ENCODE data around the gene AGAP2.

AGAP2 gene

DNA sequence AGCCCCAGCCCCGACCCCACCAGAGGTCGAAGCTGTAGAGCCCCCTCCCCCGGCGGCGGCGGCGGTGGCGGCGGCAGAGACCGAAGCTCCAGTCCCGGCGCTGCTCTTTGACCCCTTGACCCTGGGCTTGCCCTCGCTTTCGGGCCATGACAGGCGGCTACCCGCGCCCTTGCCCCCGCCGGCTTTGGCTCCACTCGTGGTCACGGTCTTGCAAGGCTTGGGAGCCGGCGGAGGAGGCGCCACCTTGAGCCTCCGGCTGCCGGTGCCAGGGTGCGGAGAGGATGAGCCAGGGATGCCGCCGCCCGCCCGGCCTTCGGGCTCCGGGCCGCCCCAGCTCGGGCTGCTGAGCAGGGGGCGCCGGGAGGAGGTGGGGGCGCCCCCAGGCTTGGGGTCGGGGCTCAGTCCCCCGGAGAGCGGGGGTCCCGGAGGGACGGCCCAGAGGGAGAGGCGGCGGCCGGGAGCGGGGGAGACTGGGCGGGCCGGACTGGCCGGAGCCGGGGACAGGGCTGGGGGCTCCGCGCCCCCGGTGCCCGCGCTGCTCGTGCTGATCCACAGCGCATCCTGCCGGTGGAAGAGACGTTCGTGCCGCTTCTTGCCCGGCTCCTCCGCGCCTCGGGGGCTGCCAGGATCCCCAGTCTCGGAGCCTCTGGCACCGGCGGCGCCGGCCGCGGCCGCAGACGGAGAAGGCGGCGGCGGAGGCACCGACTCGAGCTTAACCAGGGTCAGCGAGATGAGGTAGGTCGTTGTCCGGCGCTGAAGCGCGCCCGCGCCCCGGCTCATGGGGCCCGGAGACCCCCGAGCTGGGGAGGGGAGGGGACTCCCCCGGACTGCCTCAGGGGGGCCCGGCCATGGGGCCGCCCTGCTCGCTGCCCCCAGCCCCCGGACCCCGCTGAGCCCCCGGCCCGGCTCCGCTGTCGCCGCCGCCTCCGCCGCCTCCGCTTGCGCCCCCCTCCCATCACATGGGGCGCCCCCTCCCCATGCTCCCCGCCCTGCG, 778 bp downstream of the AGAP2 start (continued):
- TF ChIP-seq, protein P1, sequence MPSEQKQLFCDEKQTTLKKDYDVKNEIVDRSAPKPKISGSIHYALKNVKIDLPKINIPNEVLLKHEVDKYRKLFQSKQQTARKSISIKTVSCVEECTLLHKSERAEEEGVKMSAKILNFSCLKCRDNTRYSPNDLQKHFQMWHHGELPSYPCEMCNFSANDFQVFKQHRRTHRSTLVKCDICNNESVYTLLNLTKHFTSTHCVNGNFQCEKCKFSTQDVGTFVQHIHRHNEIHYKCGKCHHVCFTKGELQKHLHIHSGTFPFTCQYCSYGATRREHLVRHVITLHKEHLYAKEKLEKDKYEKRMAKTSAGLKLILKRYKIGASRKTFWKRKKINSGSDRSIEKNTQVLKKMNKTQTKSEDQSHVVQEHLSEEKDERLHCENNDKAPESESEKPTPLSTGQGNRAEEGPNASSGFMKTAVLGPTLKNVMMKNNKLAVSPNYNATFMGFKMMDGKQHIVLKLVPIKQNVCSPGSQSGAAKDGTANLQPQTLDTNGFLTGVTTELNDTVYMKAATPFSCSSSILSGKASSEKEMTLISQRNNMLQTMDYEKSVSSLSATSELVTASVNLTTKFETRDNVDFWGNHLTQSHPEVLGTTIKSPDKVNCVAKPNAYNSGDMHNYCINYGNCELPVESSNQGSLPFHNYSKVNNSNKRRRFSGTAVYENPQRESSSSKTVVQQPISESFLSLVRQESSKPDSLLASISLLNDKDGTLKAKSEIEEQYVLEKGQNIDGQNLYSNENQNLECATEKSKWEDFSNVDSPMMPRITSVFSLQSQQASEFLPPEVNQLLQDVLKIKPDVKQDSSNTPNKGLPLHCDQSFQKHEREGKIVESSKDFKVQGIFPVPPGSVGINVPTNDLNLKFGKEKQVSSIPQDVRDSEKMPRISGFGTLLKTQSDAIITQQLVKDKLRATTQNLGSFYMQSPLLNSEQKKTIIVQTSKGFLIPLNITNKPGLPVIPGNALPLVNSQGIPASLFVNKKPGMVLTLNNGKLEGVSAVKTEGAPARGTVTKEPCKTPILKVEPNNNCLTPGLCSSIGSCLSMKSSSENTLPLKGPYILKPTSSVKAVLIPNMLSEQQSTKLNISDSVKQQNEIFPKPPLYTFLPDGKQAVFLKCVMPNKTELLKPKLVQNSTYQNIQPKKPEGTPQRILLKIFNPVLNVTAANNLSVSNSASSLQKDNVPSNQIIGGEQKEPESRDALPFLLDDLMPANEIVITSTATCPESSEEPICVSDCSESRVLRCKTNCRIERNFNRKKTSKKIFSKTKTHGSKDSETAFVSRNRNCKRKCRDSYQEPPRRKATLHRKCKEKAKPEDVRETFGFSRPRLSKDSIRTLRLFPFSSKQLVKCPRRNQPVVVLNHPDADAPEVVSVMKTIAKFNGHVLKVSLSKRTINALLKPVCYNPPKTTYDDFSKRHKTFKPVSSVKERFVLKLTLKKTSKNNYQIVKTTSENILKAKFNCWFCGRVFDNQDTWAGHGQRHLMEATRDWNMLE (tag by site-specific recombination; conservative IDR thresholded peaks at IDR 0.05; ENCODE audit: low read depth): no peak
- TF ChIP-seq, protein P2, sequence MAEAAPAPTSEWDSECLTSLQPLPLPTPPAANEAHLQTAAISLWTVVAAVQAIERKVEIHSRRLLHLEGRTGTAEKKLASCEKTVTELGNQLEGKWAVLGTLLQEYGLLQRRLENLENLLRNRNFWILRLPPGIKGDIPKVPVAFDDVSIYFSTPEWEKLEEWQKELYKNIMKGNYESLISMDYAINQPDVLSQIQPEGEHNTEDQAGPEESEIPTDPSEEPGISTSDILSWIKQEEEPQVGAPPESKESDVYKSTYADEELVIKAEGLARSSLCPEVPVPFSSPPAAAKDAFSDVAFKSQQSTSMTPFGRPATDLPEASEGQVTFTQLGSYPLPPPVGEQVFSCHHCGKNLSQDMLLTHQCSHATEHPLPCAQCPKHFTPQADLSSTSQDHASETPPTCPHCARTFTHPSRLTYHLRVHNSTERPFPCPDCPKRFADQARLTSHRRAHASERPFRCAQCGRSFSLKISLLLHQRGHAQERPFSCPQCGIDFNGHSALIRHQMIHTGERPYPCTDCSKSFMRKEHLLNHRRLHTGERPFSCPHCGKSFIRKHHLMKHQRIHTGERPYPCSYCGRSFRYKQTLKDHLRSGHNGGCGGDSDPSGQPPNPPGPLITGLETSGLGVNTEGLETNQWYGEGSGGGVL (tag by site-specific recombination; IDR thresholded peaks at IDR 0.05): 0 out of 2 replicates have a peak, but pooled peaks have one; percentile 6
- TF ChIP-seq, protein P3, sequence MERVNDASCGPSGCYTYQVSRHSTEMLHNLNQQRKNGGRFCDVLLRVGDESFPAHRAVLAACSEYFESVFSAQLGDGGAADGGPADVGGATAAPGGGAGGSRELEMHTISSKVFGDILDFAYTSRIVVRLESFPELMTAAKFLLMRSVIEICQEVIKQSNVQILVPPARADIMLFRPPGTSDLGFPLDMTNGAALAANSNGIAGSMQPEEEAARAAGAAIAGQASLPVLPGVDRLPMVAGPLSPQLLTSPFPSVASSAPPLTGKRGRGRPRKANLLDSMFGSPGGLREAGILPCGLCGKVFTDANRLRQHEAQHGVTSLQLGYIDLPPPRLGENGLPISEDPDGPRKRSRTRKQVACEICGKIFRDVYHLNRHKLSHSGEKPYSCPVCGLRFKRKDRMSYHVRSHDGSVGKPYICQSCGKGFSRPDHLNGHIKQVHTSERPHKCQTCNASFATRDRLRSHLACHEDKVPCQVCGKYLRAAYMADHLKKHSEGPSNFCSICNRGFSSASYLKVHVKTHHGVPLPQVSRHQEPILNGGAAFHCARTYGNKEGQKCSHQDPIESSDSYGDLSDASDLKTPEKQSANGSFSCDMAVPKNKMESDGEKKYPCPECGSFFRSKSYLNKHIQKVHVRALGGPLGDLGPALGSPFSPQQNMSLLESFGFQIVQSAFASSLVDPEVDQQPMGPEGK (tag by site-specific recombination; IDR thresholded peaks at IDR 0.05): peak; percentile 7
- TF ChIP-seq GLIS2 (tag by site-specific recombination; IDR thresholded peaks at IDR 0.05): peak; percentile 13; the same call in 1 of the 2 replicates
- TF ChIP-seq ZBTB7A (tag by site-specific recombination; IDR thresholded peaks at IDR 0.05; ENCODE audit: low read depth): peak; percentile 62; the same call in 1 of the 2 replicates
- TF ChIP-seq, protein P4, sequence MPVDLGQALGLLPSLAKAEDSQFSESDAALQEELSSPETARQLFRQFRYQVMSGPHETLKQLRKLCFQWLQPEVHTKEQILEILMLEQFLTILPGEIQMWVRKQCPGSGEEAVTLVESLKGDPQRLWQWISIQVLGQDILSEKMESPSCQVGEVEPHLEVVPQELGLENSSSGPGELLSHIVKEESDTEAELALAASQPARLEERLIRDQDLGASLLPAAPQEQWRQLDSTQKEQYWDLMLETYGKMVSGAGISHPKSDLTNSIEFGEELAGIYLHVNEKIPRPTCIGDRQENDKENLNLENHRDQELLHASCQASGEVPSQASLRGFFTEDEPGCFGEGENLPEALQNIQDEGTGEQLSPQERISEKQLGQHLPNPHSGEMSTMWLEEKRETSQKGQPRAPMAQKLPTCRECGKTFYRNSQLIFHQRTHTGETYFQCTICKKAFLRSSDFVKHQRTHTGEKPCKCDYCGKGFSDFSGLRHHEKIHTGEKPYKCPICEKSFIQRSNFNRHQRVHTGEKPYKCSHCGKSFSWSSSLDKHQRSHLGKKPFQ (tag by site-specific recombination; IDR thresholded peaks at IDR 0.05): no peak

DNA sequence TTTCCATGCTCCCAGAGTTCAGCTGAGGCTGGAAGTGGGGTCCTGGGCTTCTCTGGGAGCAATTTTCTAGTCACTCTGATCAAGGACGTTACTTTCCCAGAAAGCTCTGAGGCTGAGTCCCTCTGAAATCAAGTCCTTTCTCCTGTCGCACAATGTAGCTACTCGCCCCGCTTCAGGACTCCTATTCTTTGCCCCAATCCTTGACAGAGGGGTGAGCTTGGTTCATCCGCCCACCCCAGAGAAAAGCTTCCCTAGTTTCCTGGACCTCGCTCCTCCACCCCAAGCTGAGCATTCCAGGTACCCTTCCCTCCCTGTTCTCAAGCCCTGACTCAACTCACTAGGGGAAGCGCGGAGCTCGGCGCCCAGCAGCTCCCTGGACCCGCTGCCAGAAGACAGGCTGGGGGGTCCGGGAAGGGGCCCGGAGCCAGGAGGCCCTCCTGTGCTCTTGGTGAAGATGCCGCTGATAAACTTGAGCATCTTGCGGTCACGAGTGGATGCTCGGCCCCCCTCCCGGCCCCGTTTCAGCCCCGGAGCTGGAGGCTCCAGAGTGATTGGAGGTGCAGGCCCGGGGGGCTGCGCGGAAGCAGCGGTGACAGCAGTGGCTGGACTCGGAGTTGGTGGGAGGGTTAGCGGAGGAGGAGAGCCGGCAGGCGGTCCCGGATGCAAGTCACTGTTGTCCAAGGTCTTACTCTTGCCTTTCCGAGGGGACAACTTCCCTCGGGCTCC, 1.6 kb downstream of the AGAP2 start:
- H3K4me3 ChIP-seq (ENCODE audit: low read depth, low read length): no peak overlapping the region
- ChIA-PET CTCF (interaction anchor here (0.6 to 4.8 kb wide), 9 partner anchors 12 to 508 kb away, joined by 3 to 55 read pairs (median 3); no protein-coding TSS in a partner anchor), POLR2A (interaction anchor here (1.0 to 1.6 kb wide), 3 partner anchors 8 to 13 kb away, joined by 6 read pairs; partner anchors contain the start of gene TSPAN31)
- H3K4me1 ChIP-seq (ENCODE audit: control insufficient read depth, insufficient read depth, low read length): peaks cover 6% of the 10 kb centered on the region; the same call in 1 of the 2 replicates
- no peak overlapping the region for H3K27ac ChIP-seq (ENCODE audit: extremely low read depth, low read depth, low read length)
- no peaks in the 10 kb centered on the region for H3K9me3 ChIP-seq (ENCODE audit: control insufficient read depth, insufficient read depth, low read depth, low read length)
- H3K36me3 ChIP-seq (ENCODE audit: control insufficient read depth in 2 of 2, insufficient read depth in 1 of 2, low read length in 2 of 2): no peaks in the 10 kb centered on the region
- TF ChIP-seq, protein P3 (tag by site-specific recombination; IDR thresholded peaks at IDR 0.05): peak; percentile 84
- no peak for TF ChIP-seq ZNF596 (tag by site-specific recombination; IDR thresholded peaks at IDR 0.05)
- TF ChIP-seq ZBTB17 (tag by site-specific recombination; IDR thresholded peaks at IDR 0.05): peak; percentile 23; the same call in 1 of the 2 replicates
- TF ChIP-seq ZIC2 (tag by site-specific recombination; IDR thresholded peaks at IDR 0.05): peak; percentile 29; the same call in 1 of the 2 replicates
- TF ChIP-seq, protein P5, sequence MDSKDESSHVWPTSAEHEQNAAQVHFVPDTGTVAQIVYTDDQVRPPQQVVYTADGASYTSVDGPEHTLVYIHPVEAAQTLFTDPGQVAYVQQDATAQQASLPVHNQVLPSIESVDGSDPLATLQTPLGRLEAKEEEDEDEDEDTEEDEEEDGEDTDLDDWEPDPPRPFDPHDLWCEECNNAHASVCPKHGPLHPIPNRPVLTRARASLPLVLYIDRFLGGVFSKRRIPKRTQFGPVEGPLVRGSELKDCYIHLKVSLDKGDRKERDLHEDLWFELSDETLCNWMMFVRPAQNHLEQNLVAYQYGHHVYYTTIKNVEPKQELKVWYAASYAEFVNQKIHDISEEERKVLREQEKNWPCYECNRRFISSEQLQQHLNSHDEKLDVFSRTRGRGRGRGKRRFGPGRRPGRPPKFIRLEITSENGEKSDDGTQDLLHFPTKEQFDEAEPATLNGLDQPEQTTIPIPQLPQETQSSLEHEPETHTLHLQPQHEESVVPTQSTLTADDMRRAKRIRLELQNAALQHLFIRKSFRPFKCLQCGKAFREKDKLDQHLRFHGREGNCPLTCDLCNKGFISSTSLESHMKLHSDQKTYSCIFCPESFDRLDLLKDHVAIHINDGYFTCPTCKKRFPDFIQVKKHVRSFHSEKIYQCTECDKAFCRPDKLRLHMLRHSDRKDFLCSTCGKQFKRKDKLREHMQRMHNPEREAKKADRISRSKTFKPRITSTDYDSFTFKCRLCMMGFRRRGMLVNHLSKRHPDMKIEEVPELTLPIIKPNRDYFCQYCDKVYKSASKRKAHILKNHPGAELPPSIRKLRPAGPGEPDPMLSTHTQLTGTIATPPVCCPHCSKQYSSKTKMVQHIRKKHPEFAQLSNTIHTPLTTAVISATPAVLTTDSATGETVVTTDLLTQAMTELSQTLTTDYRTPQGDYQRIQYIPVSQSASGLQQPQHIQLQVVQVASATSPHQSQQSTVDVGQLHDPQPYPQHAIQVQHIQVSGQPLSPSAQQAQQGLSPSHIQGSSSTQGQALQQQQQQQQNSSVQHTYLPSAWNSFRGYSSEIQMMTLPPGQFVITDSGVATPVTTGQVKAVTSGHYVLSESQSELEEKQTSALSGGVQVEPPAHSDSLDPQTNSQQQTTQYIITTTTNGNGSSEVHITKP (tag by site-specific recombination; IDR thresholded peaks at IDR 0.05): no peak
- TF ChIP-seq, protein P6, sequence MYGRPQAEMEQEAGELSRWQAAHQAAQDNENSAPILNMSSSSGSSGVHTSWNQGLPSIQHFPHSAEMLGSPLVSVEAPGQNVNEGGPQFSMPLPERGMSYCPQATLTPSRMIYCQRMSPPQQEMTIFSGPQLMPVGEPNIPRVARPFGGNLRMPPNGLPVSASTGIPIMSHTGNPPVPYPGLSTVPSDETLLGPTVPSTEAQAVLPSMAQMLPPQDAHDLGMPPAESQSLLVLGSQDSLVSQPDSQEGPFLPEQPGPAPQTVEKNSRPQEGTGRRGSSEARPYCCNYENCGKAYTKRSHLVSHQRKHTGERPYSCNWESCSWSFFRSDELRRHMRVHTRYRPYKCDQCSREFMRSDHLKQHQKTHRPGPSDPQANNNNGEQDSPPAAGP (tag by site-specific recombination; IDR thresholded peaks at IDR 0.05): no peak
- 0 out of 2 replicates have a peak, but pooled peaks have one; percentile 18 for TF ChIP-seq ZNF223 (tag by site-specific recombination; IDR thresholded peaks at IDR 0.05)
